DND-41 (cell line): ENCODE data around the gene SRD5A1.
A peak's percentile ranks its signal among the peaks of the same experiment; 100 is the strongest.

Source experiments
- ATAC-seq: fragments of 200-7000 bp; cut with Tn5 transposase; 3 replicates; pipeline ENCODE4 v1.9.1; 2021; ENCODE audit warnings: low read depth; ENCODE audit not compliant: insufficient read depth
- DNase-seq: peaks from one replicate; pipeline ENCODE4 v3.0.0-alpha.2; 2020
- H2AFZ ChIP-seq: 2 replicates; pipeline ENCODE4 v1.6.0; 2012; ENCODE audit warnings: low read depth, low read length
- H3K27ac ChIP-seq: 2 replicates; pipeline ENCODE4 v1.5.1; 2012; ENCODE audit warnings: low read length, inconsistent platforms
- H3K27me3 ChIP-seq: fragments of 200-600 bp; sonication (generic); 2 replicates; pipeline ENCODE4 v1.6.0; 2012; ENCODE audit warnings: low read length, mild to moderate bottlenecking, inconsistent platforms; ENCODE audit not compliant: insufficient read depth, poor library complexity
- H3K36me3 ChIP-seq: 2 replicates; pipeline ENCODE4 v1.5.1; 2012; ENCODE audit warnings: low read length, inconsistent platforms; ENCODE audit not compliant: insufficient read depth
- H3K4me1 ChIP-seq: 2 replicates; pipeline ENCODE4 v1.5.1; 2012; ENCODE audit warnings: mild to moderate bottlenecking, low read length; ENCODE audit not compliant: insufficient read depth
- H3K4me2 ChIP-seq: 2 replicates; pipeline ENCODE4 v1.6.0; 2012; ENCODE audit warnings: mild to moderate bottlenecking, moderate library complexity, low read length, inconsistent platforms; ENCODE audit not compliant: insufficient read depth
- H3K4me3 ChIP-seq, 2 experiments: fragments of 200-600 bp in 1 of 2; shearing (Covaris generic) in 1 of 2; 2 replicates each; pipeline ENCODE4 v1.5.1; 2012 to 2016; ENCODE audit warnings: inconsistent platforms in 2 of 2, low read length in 2 of 2, mild to moderate bottlenecking in 2 of 2, low read depth in 1 of 2, moderate library complexity in 1 of 2
- H3K79me2 ChIP-seq: 2 replicates; pipeline ENCODE4 v1.6.0; 2012; ENCODE audit warnings: low read length, inconsistent platforms; ENCODE audit not compliant: insufficient read depth
- H3K9ac ChIP-seq: 2 replicates; pipeline ENCODE4 v1.6.0; 2012; ENCODE audit warnings: low read depth, mild to moderate bottlenecking, inconsistent platforms, low read length, moderate library complexity
- H3K9me3 ChIP-seq: 2 replicates; pipeline ENCODE4 v1.5.1; 2012; ENCODE audit warnings: low read length, moderate library complexity, mild to moderate bottlenecking, inconsistent platforms; ENCODE audit not compliant: insufficient read depth, severe bottlenecking
- H4K20me1 ChIP-seq: 2 replicates; pipeline ENCODE4 v1.6.0; 2012; ENCODE audit warnings: low read length; ENCODE audit not compliant: insufficient read depth
- CTCF ChIP-seq: IDR thresholded peaks from 2 replicates; pipeline ENCODE4 v1.5.1; 2012; ENCODE audit warnings: borderline replicate concordance, low read length, moderate library complexity, mild to moderate bottlenecking; ENCODE audit not compliant: poor library complexity, severe bottlenecking; ENCODE audit errors: extremely low read depth
- EZH2 ChIP-seq: IDR thresholded peaks from 3 replicates; pipeline ENCODE4 v1.6.1; 2012; ENCODE audit warnings: borderline replicate concordance, low read depth, mild to moderate bottlenecking, moderate library complexity, low read length, inconsistent platforms; ENCODE audit not compliant: severe bottlenecking

Gene SRD5A1

GRCh38 chr5:6717247-6717646 is 84.0 kb downstream of the SRD5A1 start:
- peak overlapping the region in 1 of 2 experiments; percentile 79; a peak in 2 of 4 replicates for H3K4me3 ChIP-seq
- H4K20me1 ChIP-seq = peaks cover 80% of the 10 kb centered on the region
- peaks cover 69% of the 10 kb centered on the region for H3K4me1 ChIP-seq

GRCh38 chr5:6717687-6718086 is 84.4 kb downstream of the SRD5A1 start:
- Histone ChIP-seq H3K27ac (peak overlapping the region; percentile 55; the same call in 1 of the 2 replicates), H3K9ac (peak overlapping the region; percentile 71; the same call in 1 of the 2 replicates), H3K4me3 (peak overlapping the region in 1 of 2 experiments; percentile 79; a peak in 2 of 4 replicates), H3K27me3 (no peaks in the 10 kb centered on the region), H3K4me2 (peak overlapping the region; percentile 95), H3K79me2 (peaks cover 89% of the 10 kb centered on the region), H3K4me1 (peaks cover 72% of the 10 kb centered on the region), H3K9me3 (no peaks in the 10 kb centered on the region), H3K36me3 (peaks cover 64% of the 10 kb centered on the region), H4K20me1 (peaks cover 84% of the 10 kb centered on the region), H2AFZ (no peak overlapping the region)
- ATAC-seq = no peak
- DNase-seq = no peak
- TF ChIP-seq CTCF (no peak), EZH2 (no peak)

More at GRCh38 chr5:6717247-6717646, 84.0 kb downstream of the SRD5A1 start:
- H3K79me2 ChIP-seq = peaks cover 85% of the 10 kb centered on the region
- H3K27ac ChIP-seq = peak overlapping the region; percentile 55; the same call in 1 of the 2 replicates
- DNase-seq (no peak), ATAC-seq (no peak)
- peak overlapping the region; percentile 71; the same call in 1 of the 2 replicates for H3K9ac ChIP-seq
- no peaks in the 10 kb centered on the region for H3K9me3 ChIP-seq
- H2AFZ ChIP-seq = no peak overlapping the region
- TF ChIP-seq EZH2 = no peak
- no peak for TF ChIP-seq CTCF
- no peaks in the 10 kb centered on the region for H3K27me3 ChIP-seq
- H3K4me2 ChIP-seq = peak overlapping the region; percentile 95
- H3K36me3 ChIP-seq = peaks cover 61% of the 10 kb centered on the region

DNA sequence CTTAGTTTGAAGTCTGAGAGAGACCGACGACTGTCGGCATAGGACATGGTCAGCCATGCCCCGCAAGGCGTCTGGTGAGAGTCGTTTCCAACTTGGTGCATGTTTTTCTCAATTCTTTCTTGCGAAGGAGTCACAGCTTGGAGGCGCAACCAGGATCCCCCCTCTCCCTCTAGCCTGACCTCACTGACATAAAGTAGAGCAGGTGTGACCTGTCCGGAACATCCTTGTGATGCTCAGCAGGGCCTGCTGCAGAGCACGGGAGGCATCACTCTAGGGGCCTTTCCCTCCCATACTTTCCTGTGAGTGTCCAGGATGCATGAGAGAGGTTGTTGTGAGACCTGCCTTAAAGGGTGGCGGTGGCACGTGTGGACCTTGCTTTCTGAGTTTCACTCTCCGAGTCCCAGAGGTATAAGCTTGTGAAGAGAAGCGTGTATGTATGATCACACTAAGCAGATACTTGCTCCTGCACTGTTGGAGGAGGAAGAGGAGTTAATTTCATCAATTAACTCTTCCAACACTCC is 85.0 kb downstream of the SRD5A1 start:
- peak overlapping the region in 1 of 2 experiments; percentile 79; a peak in 1 of 4 replicates for H3K4me3 ChIP-seq
- no peaks in the 10 kb centered on the region for H3K27me3 ChIP-seq
- no peak overlapping the region for H2AFZ ChIP-seq
- no peak overlapping the region for H3K27ac ChIP-seq
- H3K79me2 ChIP-seq = peaks cover 95% of the 10 kb centered on the region
- no peak for DNase-seq
- H3K4me1 ChIP-seq = peaks cover 75% of the 10 kb centered on the region
- H4K20me1 ChIP-seq = peaks cover 88% of the 10 kb centered on the region
- H3K4me2 ChIP-seq = peak overlapping the region; percentile 95
- TF ChIP-seq EZH2 (no peak), CTCF (no peak)
- ATAC-seq = no peak
- no peaks in the 10 kb centered on the region for H3K9me3 ChIP-seq
- peaks cover 68% of the 10 kb centered on the region for H3K36me3 ChIP-seq
- H3K9ac ChIP-seq = 0 out of 2 replicates have a peak overlapping the region, but pooled peaks have one; percentile 1
